ENCODE data around the gene MED15.

DNA sequence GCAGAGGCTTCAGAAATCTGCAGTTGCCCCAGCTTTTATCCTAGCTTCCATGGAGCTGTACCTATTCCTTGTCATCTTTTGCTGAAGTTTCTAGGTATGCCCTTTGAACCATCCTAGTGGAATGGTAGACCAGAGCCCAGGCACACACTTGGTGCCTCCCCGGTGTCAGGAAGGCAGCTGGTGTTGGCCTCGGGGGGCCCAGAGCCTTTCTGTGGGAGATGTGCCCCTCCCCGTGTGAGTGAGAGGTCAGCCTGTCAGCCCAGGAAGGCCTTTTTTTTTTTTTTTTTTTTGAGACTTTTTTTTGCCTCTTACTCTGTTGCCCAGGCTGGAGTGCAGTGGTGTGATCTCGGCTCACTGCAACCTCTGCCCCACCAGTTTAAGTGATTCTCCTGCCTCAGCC lies 58.4 kb downstream of the MED15 start:
- TF ChIP-seq CTCF (IDR thresholded peaks at IDR 0.05; ENCODE audit: low read depth, low read length, poor library complexity, severe bottlenecking) (no peak), EZH2phosphoT487 (IDR thresholded peaks at IDR 0.05; ENCODE audit: borderline replicate concordance, low read length) (no peak)
